Activated naive CD8-positive, alpha-beta T cell treated with anti-CD3 and anti-CD28 coated beads for 36 hours (primary cell): ENCODE results near the gene RRP36. TPM values are rescaled to one million over a fixed set of nuclear protein-coding genes. Genes with fewer than 3 reads are reported as not detected.

Experiments used
- DNase-seq: peaks from one replicate; pipeline ENCODE4 v3.0.0; 2021
- H3K27ac Mint-ChIP-seq: one replicate; pipeline ENCODE4 v1.8.0; 2022; ENCODE audit warnings: mild to moderate bottlenecking, moderate library complexity, mixed read lengths
- H3K27me3 Mint-ChIP-seq: one replicate; pipeline ENCODE4 v1.8.0; 2022; ENCODE audit warnings: mild to moderate bottlenecking, mixed read lengths
- H3K36me3 Mint-ChIP-seq: one replicate; pipeline ENCODE4 v1.8.0; 2021; ENCODE audit warnings: mild to moderate bottlenecking, mixed read lengths
- H3K4me1 Mint-ChIP-seq: one replicate; pipeline ENCODE4 v1.8.0; 2021; ENCODE audit warnings: mixed read lengths
- H3K4me3 Mint-ChIP-seq: one replicate; pipeline ENCODE4 v1.8.0; 2022; ENCODE audit warnings: mild to moderate bottlenecking, moderate library complexity, mixed read lengths
- H3K9me3 Mint-ChIP-seq: one replicate; pipeline ENCODE4 v1.8.0; 2022; ENCODE audit warnings: mixed read lengths
- total RNA-seq, 2 experiments: library from RNA; stranded (reverse); gene quantifications; one replicate each; pipeline ENCODE4 v1.2.3, GENCODE V29; 2021

Gene RRP36
- total RNA-seq, 2 experiments from 2014 or later = 87.6 to 93.0 TPM

GRCh38 chr6:43060034-43060754 is 38.8 kb downstream of the RRP36 start:
- H3K27ac Mint-ChIP-seq = peak overlapping the region; percentile 92
- peaks cover 23% of the 10 kb centered on the region for H3K4me1 Mint-ChIP-seq
- H3K27me3 Mint-ChIP-seq = no peaks in the 10 kb centered on the region
- DNase-seq = no peak
- H3K9me3 Mint-ChIP-seq = no peaks in the 10 kb centered on the region
- H3K36me3 Mint-ChIP-seq = peaks cover 3% of the 10 kb centered on the region
- peak overlapping the region; percentile 81 for H3K4me3 Mint-ChIP-seq

GRCh38 chr6:43060755-43061633 is 39.6 kb downstream of the RRP36 start:
- Mint-ChIP-seq H3K4me3 (peak overlapping the region; percentile 81), H3K36me3 (peaks cover 3% of the 10 kb centered on the region), H3K27ac (no peak overlapping the region), H3K9me3 (no peaks in the 10 kb centered on the region), H3K27me3 (no peaks in the 10 kb centered on the region), H3K4me1 (peaks cover 23% of the 10 kb centered on the region)
- DNase-seq = no peak

- DNase-seq = no peak
- Mint-ChIP-seq H3K4me3 (no peak overlapping the region), H3K9me3 (no peaks in the 10 kb centered on the region), H3K4me1 (peaks cover 23% of the 10 kb centered on the region), H3K27me3 (no peaks in the 10 kb centered on the region), H3K36me3 (no peaks in the 10 kb centered on the region), H3K27ac (no peak overlapping the region)
Observed at GRCh38 chr6:43061861-43062260, 40.4 kb downstream of the RRP36 start.

GRCh38 chr6:43062818-43063217 is 41.4 kb downstream of the RRP36 start:
- no peak for DNase-seq
- Mint-ChIP-seq H3K4me3 (no peak overlapping the region), H3K27ac (no peak overlapping the region), H3K36me3 (no peaks in the 10 kb centered on the region), H3K9me3 (no peaks in the 10 kb centered on the region), H3K4me1 (peaks cover 20% of the 10 kb centered on the region), H3K27me3 (no peaks in the 10 kb centered on the region)

GRCh38 chr6:43070028-43070632 is 48.7 kb downstream of the RRP36 start:
- Mint-ChIP-seq H3K9me3 (no peaks in the 10 kb centered on the region), H3K4me3 (no peak overlapping the region), H3K4me1 (no peaks in the 10 kb centered on the region), H3K27ac (no peak overlapping the region), H3K27me3 (no peaks in the 10 kb centered on the region), H3K36me3 (no peaks in the 10 kb centered on the region)
- no peak for DNase-seq

- no peak overlapping the region for H3K4me3 Mint-ChIP-seq
- DNase-seq = no peak
- H3K27me3 Mint-ChIP-seq = peaks cover 18% of the 10 kb centered on the region
- no peaks in the 10 kb centered on the region for H3K9me3 Mint-ChIP-seq
- H3K27ac Mint-ChIP-seq = no peak overlapping the region
- no peaks in the 10 kb centered on the region for H3K36me3 Mint-ChIP-seq
- peaks cover 3% of the 10 kb centered on the region for H3K4me1 Mint-ChIP-seq
Observed at GRCh38 chr6:43074847-43075669, 53.6 kb downstream of the RRP36 start.

- DNase-seq = peak; percentile 49
- Mint-ChIP-seq H3K36me3 (no peaks in the 10 kb centered on the region), H3K27ac (no peak within 1 kb of the TSS), H3K27me3 (peaks cover 18% of the 10 kb centered on the region), H3K4me1 (peaks cover 3% of the 10 kb centered on the region), H3K9me3 (no peaks in the 10 kb centered on the region), H3K4me3 (peak within 1 kb of the TSS; percentile 66)
Observed at GRCh38 chr6:43075670-43076463, 54.4 kb downstream of the RRP36 start, which contains the start of gene PTK7. Gene PTK7, plus strand, starts transcription at chr6:43076314. Its CDS starts 175 bp downstream, at chr6:43076489.

GRCh38 chr6:43076464-43077332 is 55.3 kb downstream of the RRP36 start:
- H3K27me3 Mint-ChIP-seq = peaks cover 18% of the 10 kb centered on the region
- H3K27ac Mint-ChIP-seq = no peak overlapping the region
- no peak for DNase-seq

GRCh38 chr6:43077333-43077809 is 55.9 kb downstream of the RRP36 start:
- Mint-ChIP-seq H3K9me3 (no peaks in the 10 kb centered on the region), H3K27ac (no peak overlapping the region), H3K4me1 (peaks cover 6% of the 10 kb centered on the region), H3K4me3 (peak overlapping the region; percentile 66), H3K36me3 (no peaks in the 10 kb centered on the region), H3K27me3 (peaks cover 18% of the 10 kb centered on the region)
- DNase-seq = no peak

More at GRCh38 chr6:43076464-43077332, 55.3 kb downstream of the RRP36 start:
- H3K4me1 Mint-ChIP-seq = peaks cover 4% of the 10 kb centered on the region
- no peaks in the 10 kb centered on the region for H3K9me3 Mint-ChIP-seq
- H3K36me3 Mint-ChIP-seq = no peaks in the 10 kb centered on the region
- H3K4me3 Mint-ChIP-seq = peak overlapping the region; percentile 66

GRCh38 chr6:43077981-43078511 is 56.6 kb downstream of the RRP36 start:
- Mint-ChIP-seq H3K4me3 (no peak overlapping the region), H3K27ac (no peak overlapping the region), H3K27me3 (peaks cover 18% of the 10 kb centered on the region), H3K9me3 (no peaks in the 10 kb centered on the region), H3K36me3 (no peaks in the 10 kb centered on the region), H3K4me1 (peaks cover 6% of the 10 kb centered on the region)
- DNase-seq = no peak

GRCh38 chr6:43078691-43079090 is 57.3 kb downstream of the RRP36 start:
- no peaks in the 10 kb centered on the region for H3K9me3 Mint-ChIP-seq
- no peaks in the 10 kb centered on the region for H3K36me3 Mint-ChIP-seq
- H3K27ac Mint-ChIP-seq = no peak overlapping the region
- peaks cover 18% of the 10 kb centered on the region for H3K27me3 Mint-ChIP-seq
- DNase-seq = no peak
- H3K4me1 Mint-ChIP-seq = peaks cover 8% of the 10 kb centered on the region
- H3K4me3 Mint-ChIP-seq = no peak overlapping the region
